Fibroblast of villous mesenchyme (primary cell): Measurements from ENCODE around the gene DCP2. TPM values are rescaled to one million over a fixed set of nuclear protein-coding genes. Genes with fewer than 3 reads are reported as not detected.

Source experiments
- DNase-seq: peaks from one replicate; pipeline ENCODE4 v3.0.0-alpha.2; 2010; ENCODE audit warnings: low read depth
- H3K4me3 ChIP-seq: 2 replicates; pipeline ENCODE4 v1.5.1; 2011; ENCODE audit warnings: low read depth, mild to moderate bottlenecking, low read length
- CTCF ChIP-seq: IDR thresholded peaks from 2 replicates; pipeline ENCODE4 v1.5.1; 2012; ENCODE audit warnings: low read depth, mild to moderate bottlenecking, low read length; ENCODE audit not compliant: insufficient read depth
- total RNA-seq: library from RNA; depleted of rRNA; stranded (reverse); fragments of >200 nt; gene quantifications from 2 replicates; pipeline ENCODE4 v1.2.3, GENCODE V29; 2012

The DCP2 gene
- total RNA-seq, 1 donor, result 35.4 TPM

GRCh38 chr5:113005454-113005853 is 28.9 kb downstream of the DCP2 start:
- DNase-seq, result peak; percentile 23
- no peak overlapping the region for H3K4me3 ChIP-seq
- TF ChIP-seq CTCF, result no peak

- TF ChIP-seq CTCF, result no peak
- DNase-seq, result no peak
- no peak overlapping the region for H3K4me3 ChIP-seq
Measured at GRCh38 chr5:113017881-113018635, 41.5 kb downstream of the DCP2 start.

- no peak overlapping the region for H3K4me3 ChIP-seq
- no peak for TF ChIP-seq CTCF
- peak; percentile 68 for DNase-seq
Measured at GRCh38 chr5:113020461-113021273, 44.1 kb downstream of the DCP2 start.

GRCh38 chr5:113022661-113023060 is 46.1 kb downstream of the DCP2 start:
- H3K4me3 ChIP-seq, result no peak overlapping the region
- TF ChIP-seq CTCF, result no peak
- DNase-seq, result no peak

- no peak for DNase-seq
- no peak for TF ChIP-seq CTCF
- no peak overlapping the region for H3K4me3 ChIP-seq
Measured at GRCh38 chr5:113024076-113024697, 47.6 kb downstream of the DCP2 start.

- no peak for TF ChIP-seq CTCF
- no peak overlapping the region for H3K4me3 ChIP-seq
- DNase-seq, result no peak
Measured at GRCh38 chr5:113025596-113025995, 49.0 kb downstream of the DCP2 start.
